Transverse colon (tissue), 4 donors: ENCODE data around the gene KCNG4.

Source experiments
- CTCF ChIP-seq, 5 experiments: fragments of 200-600 bp in 3 of 5; fragments of 450-650 bp in 2 of 5; sonication (generic) in 3 of 5; IDR thresholded peaks; 1 replicate in 2 of 5; 2 replicates in 3 of 5; pipeline ENCODE4 v1.5.1; 2016 to 2017; ENCODE audit warnings: antibody characterized with exemption in 5 of 5, inconsistent platforms in 3 of 5, mild to moderate bottlenecking in 2 of 5, moderate library complexity in 1 of 5
- EP300 ChIP-seq: sonication (generic); formaldehyde crosslinking; IDR thresholded peaks from one replicate; pipeline ENCODE4 v1.6.1; 2017; ENCODE audit warnings: antibody characterized with exemption, low read depth
- POLR2A ChIP-seq: fragments of 450-650 bp; IDR thresholded peaks from one replicate; pipeline ENCODE4 v1.6.1; 2016; ENCODE audit warnings: antibody characterized with exemption, mild to moderate bottlenecking, moderate library complexity
- POLR2AphosphoS5 ChIP-seq, 3 donors: sonication (generic); formaldehyde crosslinking; IDR thresholded peaks; one replicate each; pipeline ENCODE4 v1.6.1; 2016; ENCODE audit warnings: antibody characterized with exemption in 3 of 3

DNA sequence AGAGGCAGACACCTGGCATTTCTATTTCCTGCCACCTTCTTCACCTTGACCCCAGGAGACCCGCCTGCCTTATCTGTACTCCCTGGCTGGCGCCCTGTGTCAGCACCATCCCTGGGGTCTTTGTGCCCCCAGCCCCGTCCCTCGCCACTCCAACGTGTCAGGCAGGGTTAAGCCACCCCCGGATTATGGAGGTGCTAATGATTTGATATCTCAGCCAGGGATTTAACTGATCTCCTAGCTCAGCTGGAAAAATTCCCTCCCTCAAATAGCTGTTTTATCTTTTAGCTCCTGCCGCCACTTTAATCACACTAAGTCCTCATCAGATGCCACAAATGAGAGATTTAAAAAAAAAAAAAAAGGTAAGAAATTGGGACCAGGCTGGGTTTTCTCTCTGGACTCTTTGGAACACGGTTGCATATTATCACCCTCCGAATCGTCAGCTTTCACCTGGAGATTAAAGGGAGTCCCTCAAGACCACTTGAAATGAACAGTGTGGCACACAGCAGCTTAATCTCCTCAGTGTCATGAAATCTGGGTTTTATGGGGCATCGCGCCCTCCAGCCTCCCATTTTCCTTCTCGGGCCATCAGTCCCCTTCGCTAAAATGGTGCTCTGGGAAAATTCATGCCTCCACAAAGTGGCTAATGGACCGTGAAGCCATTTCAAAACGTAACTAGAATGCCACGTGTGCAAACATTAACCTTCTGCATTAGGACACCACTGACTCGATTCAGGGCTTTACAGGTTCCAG, 28.7 kb upstream of the KCNG4 start:
- TF ChIP-seq POLR2A (no peak), CTCF (IDR thresholded peaks at IDR 0.05) (no peak), POLR2AphosphoS5 (IDR thresholded peaks at IDR 0.05) (no peak), EP300 (no peak)
